Transverse colon (tissue), 4 donors: ENCODE results near the gene PLAAT1.

Source experiments
- POLR2A ChIP-seq: fragments of 450-650 bp; IDR thresholded peaks from one replicate; pipeline ENCODE4 v1.6.1; 2016; ENCODE audit warnings: antibody characterized with exemption, mild to moderate bottlenecking, moderate library complexity
- POLR2AphosphoS5 ChIP-seq, 3 donors: sonication (generic); formaldehyde crosslinking; IDR thresholded peaks; one replicate each; pipeline ENCODE4 v1.6.1; 2016; ENCODE audit warnings: antibody characterized with exemption in 3 of 3
- TF ChIP-seq, protein P1 (sequence below), 5 experiments: fragments of 200-600 bp in 3 of 5; fragments of 450-650 bp in 2 of 5; sonication (generic) in 3 of 5; IDR thresholded peaks; 1 replicate in 2 of 5; 2 replicates in 3 of 5; pipeline ENCODE4 v1.5.1; 2016 to 2017; ENCODE audit warnings: antibody characterized with exemption in 5 of 5, inconsistent platforms in 3 of 5, mild to moderate bottlenecking in 2 of 5, moderate library complexity in 1 of 5

DNA sequence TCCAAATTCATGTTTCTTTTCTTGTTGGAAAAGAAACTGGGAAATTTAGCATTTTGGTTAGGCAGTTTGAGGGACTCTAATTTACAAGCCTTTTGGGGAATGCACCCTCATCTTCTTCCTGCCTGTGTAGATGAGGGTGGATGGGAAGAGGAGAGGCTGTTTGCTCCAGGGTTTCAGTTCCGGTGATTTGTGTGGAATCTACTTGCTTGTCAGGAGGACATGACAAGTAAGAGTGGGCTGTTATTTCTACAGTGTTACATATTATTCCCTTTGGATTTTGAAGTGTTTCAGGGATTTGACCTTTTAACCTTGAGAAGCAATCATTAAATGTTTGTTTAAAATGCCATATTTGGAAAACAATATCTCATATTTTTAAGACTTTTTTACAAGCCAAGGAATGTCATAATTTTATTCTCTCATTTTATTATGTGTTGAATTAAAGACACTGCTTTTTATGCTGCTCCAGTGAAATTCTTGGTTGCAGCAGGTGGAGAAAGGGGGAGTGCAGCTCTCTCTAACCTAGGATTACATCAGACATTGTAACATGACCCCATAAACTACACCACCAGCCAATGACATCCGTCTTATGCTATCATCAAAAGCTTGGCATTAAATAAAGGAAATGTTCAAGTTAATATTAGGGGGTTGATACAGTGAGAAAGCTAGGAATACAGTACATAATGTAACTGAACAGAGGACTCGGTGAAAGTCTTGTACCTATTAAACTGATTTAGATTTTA lies 30.2 kb downstream of the PLAAT1 start:
- TF ChIP-seq POLR2A (no peak), POLR2AphosphoS5 (IDR thresholded peaks at IDR 0.05) (no peak)
- TF ChIP-seq, protein P1, sequence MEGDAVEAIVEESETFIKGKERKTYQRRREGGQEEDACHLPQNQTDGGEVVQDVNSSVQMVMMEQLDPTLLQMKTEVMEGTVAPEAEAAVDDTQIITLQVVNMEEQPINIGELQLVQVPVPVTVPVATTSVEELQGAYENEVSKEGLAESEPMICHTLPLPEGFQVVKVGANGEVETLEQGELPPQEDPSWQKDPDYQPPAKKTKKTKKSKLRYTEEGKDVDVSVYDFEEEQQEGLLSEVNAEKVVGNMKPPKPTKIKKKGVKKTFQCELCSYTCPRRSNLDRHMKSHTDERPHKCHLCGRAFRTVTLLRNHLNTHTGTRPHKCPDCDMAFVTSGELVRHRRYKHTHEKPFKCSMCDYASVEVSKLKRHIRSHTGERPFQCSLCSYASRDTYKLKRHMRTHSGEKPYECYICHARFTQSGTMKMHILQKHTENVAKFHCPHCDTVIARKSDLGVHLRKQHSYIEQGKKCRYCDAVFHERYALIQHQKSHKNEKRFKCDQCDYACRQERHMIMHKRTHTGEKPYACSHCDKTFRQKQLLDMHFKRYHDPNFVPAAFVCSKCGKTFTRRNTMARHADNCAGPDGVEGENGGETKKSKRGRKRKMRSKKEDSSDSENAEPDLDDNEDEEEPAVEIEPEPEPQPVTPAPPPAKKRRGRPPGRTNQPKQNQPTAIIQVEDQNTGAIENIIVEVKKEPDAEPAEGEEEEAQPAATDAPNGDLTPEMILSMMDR (IDR thresholded peaks at IDR 0.05), result no peak
